GM23338 (cell line): ENCODE results near the gene POLR3K.
"Not testable (repeated sequence)": the region's sequence is repeated elsewhere in the genome, so short reads cannot be mapped to it uniquely, and the experiment has no call there.

Experiments used
- CREB1 ChIP-seq: fragments of 250-450 bp; sonication (Bioruptor Pico); IDR thresholded peaks from 2 replicates; pipeline ENCODE4 v1.5.0; 2020; ENCODE audit warnings: low read depth, mild to moderate bottlenecking, moderate library complexity
- CTCF ChIP-seq, 2 experiments: fragments of 200-600 bp in 1 of 2; sonication (generic) in 1 of 2; conservative IDR thresholded peaks; 2 replicates each; pipeline versions ENCODE4 v1.5.1 to v1.6.1; 2016 to 2017; ENCODE audit warnings: antibody characterized with exemption in 2 of 2, low read depth in 2 of 2, mild to moderate bottlenecking in 2 of 2, moderate library complexity in 1 of 2
- EZH2 ChIP-seq: fragments of 200-600 bp; sonication (generic); IDR thresholded peaks from one replicate; pipeline ENCODE4 v1.8.0; 2017; ENCODE audit warnings: antibody characterized with exemption, mild to moderate bottlenecking, low read depth; ENCODE audit not compliant: unreplicated experiment
- EZH2phosphoT487 ChIP-seq: fragments of 200-600 bp; sonication (generic); IDR thresholded peaks from one replicate; pipeline ENCODE4 v1.8.1; 2018; ENCODE audit warnings: antibody characterized with exemption; ENCODE audit not compliant: unreplicated experiment
- NANOG ChIP-seq: IDR thresholded peaks from 2 replicates; pipeline ENCODE4 v1.6.1; 2016; ENCODE audit warnings: antibody characterized with exemption, borderline replicate concordance
- POLR2AphosphoS5 ChIP-seq: IDR thresholded peaks from 2 replicates; pipeline ENCODE4 v1.6.1; 2016; ENCODE audit warnings: antibody characterized with exemption, low read depth
- ZNF114 ChIP-seq: fragments of 250-450 bp; sonication (Bioruptor Pico); IDR thresholded peaks from 2 replicates; pipeline ENCODE4 v1.5.0; 2020; ENCODE audit warnings: mild to moderate bottlenecking, moderate library complexity
- ZNF331 ChIP-seq: fragments of 250-450 bp; sonication (Bioruptor Pico); IDR thresholded peaks from 2 replicates; pipeline ENCODE4 v1.5.0; 2020; ENCODE audit warnings: low read depth, mild to moderate bottlenecking, moderate library complexity
- ZNF462 ChIP-seq: fragments of 250-450 bp; sonication (Bioruptor Pico); IDR thresholded peaks from 2 replicates; pipeline ENCODE4 v1.5.0; 2020; ENCODE audit warnings: mild to moderate bottlenecking, moderate library complexity
- TF ChIP-seq, protein P1 (sequence below): IDR thresholded peaks from one replicate; pipeline ENCODE4 v1.6.1; 2018; ENCODE audit warnings: antibody characterized with exemption; ENCODE audit not compliant: unreplicated experiment

DNA sequence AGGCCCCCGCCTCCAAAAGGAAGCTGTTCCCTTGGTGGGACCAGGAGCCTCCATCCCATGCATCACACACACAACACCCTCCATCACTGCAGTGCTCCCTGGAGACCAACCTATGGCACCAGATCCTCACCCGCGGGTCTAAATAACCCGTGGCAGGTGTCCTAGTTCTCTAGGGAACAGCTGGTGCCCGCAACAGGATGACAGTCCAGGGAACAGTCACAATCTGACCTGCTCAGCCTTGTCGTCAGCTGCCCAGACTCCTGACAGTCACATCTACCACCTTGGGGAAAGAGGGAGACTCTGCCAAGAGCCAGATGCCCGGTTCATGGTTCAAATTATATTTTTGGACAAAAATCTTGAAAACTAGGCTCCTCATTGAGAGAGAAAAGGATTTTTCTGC lies 22.8 kb downstream of the POLR3K start:
- not testable (repeated sequence) for TF ChIP-seq CTCF (conservative IDR thresholded peaks at IDR 0.05; ENCODE audit: low read depth in 2 of 2); EZH2; ZNF331; POLR2AphosphoS5; ZNF462 (CRISPR knock-in tag); EZH2phosphoT487; NANOG; CREB1 (CRISPR knock-in tag); ZNF114 (CRISPR knock-in tag)
- TF ChIP-seq, protein P1, sequence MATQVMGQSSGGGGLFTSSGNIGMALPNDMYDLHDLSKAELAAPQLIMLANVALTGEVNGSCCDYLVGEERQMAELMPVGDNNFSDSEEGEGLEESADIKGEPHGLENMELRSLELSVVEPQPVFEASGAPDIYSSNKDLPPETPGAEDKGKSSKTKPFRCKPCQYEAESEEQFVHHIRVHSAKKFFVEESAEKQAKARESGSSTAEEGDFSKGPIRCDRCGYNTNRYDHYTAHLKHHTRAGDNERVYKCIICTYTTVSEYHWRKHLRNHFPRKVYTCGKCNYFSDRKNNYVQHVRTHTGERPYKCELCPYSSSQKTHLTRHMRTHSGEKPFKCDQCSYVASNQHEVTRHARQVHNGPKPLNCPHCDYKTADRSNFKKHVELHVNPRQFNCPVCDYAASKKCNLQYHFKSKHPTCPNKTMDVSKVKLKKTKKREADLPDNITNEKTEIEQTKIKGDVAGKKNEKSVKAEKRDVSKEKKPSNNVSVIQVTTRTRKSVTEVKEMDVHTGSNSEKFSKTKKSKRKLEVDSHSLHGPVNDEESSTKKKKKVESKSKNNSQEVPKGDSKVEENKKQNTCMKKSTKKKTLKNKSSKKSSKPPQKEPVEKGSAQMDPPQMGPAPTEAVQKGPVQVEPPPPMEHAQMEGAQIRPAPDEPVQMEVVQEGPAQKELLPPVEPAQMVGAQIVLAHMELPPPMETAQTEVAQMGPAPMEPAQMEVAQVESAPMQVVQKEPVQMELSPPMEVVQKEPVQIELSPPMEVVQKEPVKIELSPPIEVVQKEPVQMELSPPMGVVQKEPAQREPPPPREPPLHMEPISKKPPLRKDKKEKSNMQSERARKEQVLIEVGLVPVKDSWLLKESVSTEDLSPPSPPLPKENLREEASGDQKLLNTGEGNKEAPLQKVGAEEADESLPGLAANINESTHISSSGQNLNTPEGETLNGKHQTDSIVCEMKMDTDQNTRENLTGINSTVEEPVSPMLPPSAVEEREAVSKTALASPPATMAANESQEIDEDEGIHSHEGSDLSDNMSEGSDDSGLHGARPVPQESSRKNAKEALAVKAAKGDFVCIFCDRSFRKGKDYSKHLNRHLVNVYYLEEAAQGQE = not testable (repeated sequence)
